Mesodermal cell (in vitro differentiated cells): ENCODE data around the gene HIF1AN. TPM values are rescaled to one million over a fixed set of nuclear protein-coding genes. Genes with fewer than 3 reads are reported as not detected.
A peak's percentile ranks its signal among the peaks of the same experiment; 100 is the strongest.

Source experiments
- H3K27ac ChIP-seq: 2 replicates; pipeline ENCODE4 v1.7.0; 2013; ENCODE audit warnings: mild to moderate bottlenecking, low read depth, low read length, moderate library complexity; ENCODE audit not compliant: severe bottlenecking
- H3K36me3 ChIP-seq: 2 replicates; pipeline ENCODE4 v1.7.1; 2013; ENCODE audit warnings: mild to moderate bottlenecking, low read length, moderate library complexity; ENCODE audit not compliant: control insufficient read depth, insufficient read depth
- H3K4me1 ChIP-seq: one replicate; pipeline ENCODE4 v1.7.1; 2013; ENCODE audit warnings: mild to moderate bottlenecking, low read length; ENCODE audit not compliant: insufficient read depth, control insufficient read depth, poor library complexity, severe bottlenecking
- H3K4me3 ChIP-seq: 2 replicates; pipeline ENCODE4 v1.7.0; 2013; ENCODE audit warnings: low read length, control low read depth, mild to moderate bottlenecking; ENCODE audit not compliant: insufficient read depth, poor library complexity, severe bottlenecking; ENCODE audit errors: extremely low read depth
- H3K9me3 ChIP-seq: 2 replicates; pipeline ENCODE4 v1.7.1; 2013; ENCODE audit warnings: mild to moderate bottlenecking, low read length, moderate library complexity; ENCODE audit not compliant: control insufficient read depth
- WGBS, 2 experiments: methylation state at CpG; one replicate each; pipeline ENCODE4 v1.1.5; 2013; ENCODE audit warnings: missing lambda C conversion rate in 2 of 2; ENCODE audit not compliant: insufficient coverage in 2 of 2; 5-methylcytosine and 5-hydroxymethylcytosine counted together
- polyA plus RNA-seq, 2 experiments: library from polyadenylated mRNA; stranded (reverse); fragments of 50-300 nt; gene quantifications; one replicate each; pipeline ENCODE4 v1.2.3, GENCODE V29; 2013

HIF1AN gene
- polyA plus RNA-seq (2013, experiment 1 of 2): 23.2 TPM
- polyA plus RNA-seq (2013, experiment 2 of 2): 20.1 TPM

- Histone ChIP-seq H3K4me1 (peaks cover 11% of the 10 kb centered on the region), H3K4me3 (peak within 1 kb of the TSS; percentile 88), H3K9me3 (peaks cover 5% of the 10 kb centered on the region), H3K27ac (peak within 1 kb of the TSS; percentile 49), H3K36me3 (peaks cover 35% of the 10 kb centered on the region)
- WGBS, 2 experiments: 1% methylated on average over 25 to 31 of the region's 35 CpGs
Measured at GRCh38 chr10:100535715-100536353, at the start of gene HIF1AN. Gene HIF1AN (plus strand): TSS chr10:100535943. CDS start chr10:100535959, 16 bp downstream.

- no peak overlapping the region for H3K27ac ChIP-seq
- WGBS, 2 experiments: 81 to 88% methylated on average over 5 to 6 of the region's 6 CpGs
Measured at GRCh38 chr10:100487529-100487928, 48.2 kb upstream of the HIF1AN start.

GRCh38 chr10:100489396-100489795 lies 46.3 kb upstream of the HIF1AN start:
- H3K4me1 ChIP-seq: no peaks in the 10 kb centered on the region
- no peaks in the 10 kb centered on the region for H3K36me3 ChIP-seq
- WGBS, 2 experiments: 82 to 87% methylated on average over 3 to 4 of the region's 5 CpGs
- no peaks in the 10 kb centered on the region for H3K9me3 ChIP-seq
- H3K27ac ChIP-seq: no peak overlapping the region
- H3K4me3 ChIP-seq: no peak overlapping the region

More at GRCh38 chr10:100487529-100487928, 48.2 kb upstream of the HIF1AN start:
- H3K9me3 ChIP-seq: no peaks in the 10 kb centered on the region
- H3K4me3 ChIP-seq: no peak overlapping the region
- no peaks in the 10 kb centered on the region for H3K36me3 ChIP-seq
- peaks cover 4% of the 10 kb centered on the region for H3K4me1 ChIP-seq

GRCh38 chr10:100490531-100490930 lies 45.2 kb upstream of the HIF1AN start:
- H3K27ac ChIP-seq: no peak overlapping the region

GRCh38 chr10:100496567-100496966 lies 39.2 kb upstream of the HIF1AN start:
- Histone ChIP-seq H3K9me3 (no peaks in the 10 kb centered on the region), H3K4me1 (no peaks in the 10 kb centered on the region), H3K36me3 (peaks cover 6% of the 10 kb centered on the region), H3K4me3 (no peak overlapping the region), H3K27ac (no peak overlapping the region)
- WGBS, 2 experiments: 85 to 93% methylated on average over 2 of the region's 2 CpGs

More at GRCh38 chr10:100490531-100490930, 45.2 kb upstream of the HIF1AN start:
- Histone ChIP-seq H3K36me3 (peaks cover 3% of the 10 kb centered on the region), H3K4me1 (no peaks in the 10 kb centered on the region), H3K9me3 (no peaks in the 10 kb centered on the region), H3K4me3 (no peak overlapping the region)
- WGBS, 2 experiments: 94 to 96% methylated on average over 2 of the region's 2 CpGs

GRCh38 chr10:100498059-100498458 lies 37.7 kb upstream of the HIF1AN start:
- WGBS, 2 experiments: 90 to 97% methylated on average over 2 to 4 of the region's 4 CpGs

GRCh38 chr10:100501423-100501822 lies 34.3 kb upstream of the HIF1AN start:
- no peaks in the 10 kb centered on the region for H3K4me1 ChIP-seq
- H3K4me3 ChIP-seq: no peak overlapping the region
- H3K9me3 ChIP-seq: no peaks in the 10 kb centered on the region
- no peak overlapping the region for H3K27ac ChIP-seq
- no peaks in the 10 kb centered on the region for H3K36me3 ChIP-seq

More at GRCh38 chr10:100498059-100498458, 37.7 kb upstream of the HIF1AN start:
- Histone ChIP-seq H3K9me3 (no peaks in the 10 kb centered on the region), H3K27ac (no peak overlapping the region), H3K36me3 (peaks cover 6% of the 10 kb centered on the region), H3K4me1 (no peaks in the 10 kb centered on the region), H3K4me3 (no peak overlapping the region)

GRCh38 chr10:100502926-100503494 lies 32.7 kb upstream of the HIF1AN start:
- H3K4me1 ChIP-seq: no peaks in the 10 kb centered on the region
- H3K36me3 ChIP-seq: peaks cover 3% of the 10 kb centered on the region
- 83 to 88% methylated on average over 1 of the region's 1 CpG for WGBS, 2 experiments
- H3K27ac ChIP-seq: no peak overlapping the region
- no peak overlapping the region for H3K4me3 ChIP-seq
- no peaks in the 10 kb centered on the region for H3K9me3 ChIP-seq

- WGBS, 2 experiments: 83 to 86% methylated on average over 3 to 4 of the region's 5 CpGs
- H3K36me3 ChIP-seq: peaks cover 3% of the 10 kb centered on the region
Measured at GRCh38 chr10:100504096-100504495, 31.6 kb upstream of the HIF1AN start.

GRCh38 chr10:100505164-100505563 lies 30.6 kb upstream of the HIF1AN start:
- peaks cover 3% of the 10 kb centered on the region for H3K36me3 ChIP-seq
- H3K27ac ChIP-seq: no peak overlapping the region
- H3K4me3 ChIP-seq: no peak overlapping the region
- H3K9me3 ChIP-seq: no peaks in the 10 kb centered on the region
- WGBS, 2 experiments: no CpG with 5 or more reads among the region's 2 CpGs
- H3K4me1 ChIP-seq: no peaks in the 10 kb centered on the region

More at GRCh38 chr10:100504096-100504495, 31.6 kb upstream of the HIF1AN start:
- Histone ChIP-seq H3K9me3 (no peaks in the 10 kb centered on the region), H3K4me3 (no peak overlapping the region), H3K27ac (no peak overlapping the region), H3K4me1 (no peaks in the 10 kb centered on the region)
